Memory B cell (primary cell): ENCODE data around the gene POGZ.
"Not testable (repeated sequence)": the region's sequence is repeated elsewhere in the genome, so short reads cannot be mapped to it uniquely, and the experiment has no call there.

ENCODE experiments used
- ATAC-seq: fragments of 150-1000 bp; cut with Tn5 transposase; 2 replicates; pipeline ENCODE4 v1.10.0; 2021; ENCODE audit warnings: low read depth, mild to moderate bottlenecking, moderate library complexity
- DNase-seq, 2 donors: peaks; one replicate each; pipeline ENCODE4 v3.0.0; 2022; ENCODE audit warnings: low spot score in 2 of 2
- H3K27ac Mint-ChIP-seq: one replicate; pipeline ENCODE4 v1.8.0; 2022; ENCODE audit warnings: mild to moderate bottlenecking, moderate library complexity, mixed read lengths
- H3K27me3 Mint-ChIP-seq: one replicate; pipeline ENCODE4 v1.8.0; 2022; ENCODE audit warnings: mixed read lengths
- H3K36me3 Mint-ChIP-seq: one replicate; pipeline ENCODE4 v1.8.0; 2022; ENCODE audit warnings: mild to moderate bottlenecking, mixed read lengths
- H3K4me1 Mint-ChIP-seq: one replicate; pipeline ENCODE4 v1.8.0; 2022; ENCODE audit warnings: mixed read lengths
- H3K4me3 Mint-ChIP-seq: one replicate; pipeline ENCODE4 v1.8.0; 2022; ENCODE audit warnings: mild to moderate bottlenecking, moderate library complexity, mixed read lengths
- H3K9me3 Mint-ChIP-seq: one replicate; pipeline ENCODE4 v1.8.0; 2022; ENCODE audit warnings: mixed read lengths

The POGZ gene

GRCh38 chr1:151393583-151393982 is 65.7 kb downstream of the POGZ start:
- DNase-seq, result no peak
- no peak overlapping the region for H3K27ac Mint-ChIP-seq
- H3K4me3 Mint-ChIP-seq, result no peak overlapping the region

GRCh38 chr1:151391079-151391563 is 68.2 kb downstream of the POGZ start:
- H3K4me3 Mint-ChIP-seq, result no peak overlapping the region
- no peaks in the 10 kb centered on the region for H3K36me3 Mint-ChIP-seq
- H3K27ac Mint-ChIP-seq, result no peak overlapping the region
- H3K9me3 Mint-ChIP-seq, result no peaks in the 10 kb centered on the region
- no peaks in the 10 kb centered on the region for H3K27me3 Mint-ChIP-seq
- no peaks in the 10 kb centered on the region for H3K4me1 Mint-ChIP-seq
- DNase-seq (no peak), ATAC-seq (no peak)

More at GRCh38 chr1:151393583-151393982, 65.7 kb downstream of the POGZ start:
- no peaks in the 10 kb centered on the region for H3K27me3 Mint-ChIP-seq
- ATAC-seq, result no peak
- H3K4me1 Mint-ChIP-seq, result no peaks in the 10 kb centered on the region
- no peaks in the 10 kb centered on the region for H3K9me3 Mint-ChIP-seq
- H3K36me3 Mint-ChIP-seq, result no peaks in the 10 kb centered on the region

GRCh38 chr1:151390221-151391078 is 68.8 kb downstream of the POGZ start:
- H3K27ac Mint-ChIP-seq, ATAC-seq, H3K4me3 Mint-ChIP-seq: not testable (repeated sequence)

GRCh38 chr1:151386002-151386401 is 73.3 kb downstream of the POGZ start:
- H3K27ac Mint-ChIP-seq, result no peak overlapping the region
- no peaks in the 10 kb centered on the region for H3K27me3 Mint-ChIP-seq
- ATAC-seq (no peak), DNase-seq (no peak)
- H3K4me3 Mint-ChIP-seq, result no peak overlapping the region
- no peaks in the 10 kb centered on the region for H3K9me3 Mint-ChIP-seq
- no peaks in the 10 kb centered on the region for H3K36me3 Mint-ChIP-seq
- no peaks in the 10 kb centered on the region for H3K4me1 Mint-ChIP-seq

More at GRCh38 chr1:151390221-151391078, 68.8 kb downstream of the POGZ start:
- not testable (repeated sequence) for H3K4me1 Mint-ChIP-seq, DNase-seq, H3K9me3 Mint-ChIP-seq, H3K36me3 Mint-ChIP-seq, H3K27me3 Mint-ChIP-seq

GRCh38 chr1:151384584-151384983 is 74.7 kb downstream of the POGZ start:
- Mint-ChIP-seq H3K27ac (no peak overlapping the region), H3K9me3 (no peaks in the 10 kb centered on the region), H3K4me1 (no peaks in the 10 kb centered on the region), H3K27me3 (no peaks in the 10 kb centered on the region), H3K4me3 (no peak overlapping the region), H3K36me3 (no peaks in the 10 kb centered on the region)
- ATAC-seq, result no peak
- DNase-seq, result no peak

- Mint-ChIP-seq H3K27ac (no peak overlapping the region), H3K4me3 (no peak overlapping the region), H3K36me3 (no peaks in the 10 kb centered on the region), H3K27me3 (no peaks in the 10 kb centered on the region), H3K4me1 (no peaks in the 10 kb centered on the region), H3K9me3 (no peaks in the 10 kb centered on the region)
- DNase-seq, result no peak
- no peak for ATAC-seq
These were observed 82.0 kb downstream of the POGZ start for GRCh38 chr1:151377150-151377884.

GRCh38 chr1:151373196-151373595 is 86.1 kb downstream of the POGZ start:
- no peaks in the 10 kb centered on the region for H3K36me3 Mint-ChIP-seq
- no peak for DNase-seq
- no peak for ATAC-seq
- no peak overlapping the region for H3K27ac Mint-ChIP-seq
- H3K9me3 Mint-ChIP-seq, result no peaks in the 10 kb centered on the region
- no peaks in the 10 kb centered on the region for H3K27me3 Mint-ChIP-seq
- no peaks in the 10 kb centered on the region for H3K4me1 Mint-ChIP-seq
- H3K4me3 Mint-ChIP-seq, result no peak overlapping the region

GRCh38 chr1:151372058-151372934 is 87.0 kb downstream of the POGZ start, which contains the start of gene SELENBP1:
Gene SELENBP1 (minus strand): TSS chr1:151372705. CDS start chr1:151372641, 64 bp downstream.
- Mint-ChIP-seq H3K27ac (no peak within 1 kb of the TSS), H3K4me1 (no peaks in the 10 kb centered on the region), H3K4me3 (no peak within 1 kb of the TSS), H3K36me3 (no peaks in the 10 kb centered on the region), H3K9me3 (no peaks in the 10 kb centered on the region), H3K27me3 (no peaks in the 10 kb centered on the region)
- ATAC-seq (no peak), DNase-seq (no peak)

- H3K9me3 Mint-ChIP-seq, result no peaks in the 10 kb centered on the region
- H3K4me3 Mint-ChIP-seq, result no peak overlapping the region
- ATAC-seq, result no peak
- no peak overlapping the region for H3K27ac Mint-ChIP-seq
- no peaks in the 10 kb centered on the region for H3K36me3 Mint-ChIP-seq
- no peaks in the 10 kb centered on the region for H3K27me3 Mint-ChIP-seq
- no peak for DNase-seq
- H3K4me1 Mint-ChIP-seq, result no peaks in the 10 kb centered on the region
These were observed 87.8 kb downstream of the POGZ start for GRCh38 chr1:151371370-151372057.

GRCh38 chr1:151370211-151370911 is 88.9 kb downstream of the POGZ start:
- DNase-seq (no peak), ATAC-seq (no peak)
- H3K36me3 Mint-ChIP-seq, result no peaks in the 10 kb centered on the region
- H3K9me3 Mint-ChIP-seq, result no peaks in the 10 kb centered on the region
- no peaks in the 10 kb centered on the region for H3K4me1 Mint-ChIP-seq
- H3K4me3 Mint-ChIP-seq, result no peak overlapping the region
- H3K27ac Mint-ChIP-seq, result no peak overlapping the region
- H3K27me3 Mint-ChIP-seq, result no peaks in the 10 kb centered on the region

- H3K9me3 Mint-ChIP-seq, result no peaks in the 10 kb centered on the region
- no peaks in the 10 kb centered on the region for H3K36me3 Mint-ChIP-seq
- no peak overlapping the region for H3K27ac Mint-ChIP-seq
- no peak overlapping the region for H3K4me3 Mint-ChIP-seq
- no peak for DNase-seq
- no peaks in the 10 kb centered on the region for H3K27me3 Mint-ChIP-seq
- no peaks in the 10 kb centered on the region for H3K4me1 Mint-ChIP-seq
- ATAC-seq, result no peak
These were observed 89.7 kb downstream of the POGZ start for GRCh38 chr1:151369621-151370048.

- no peaks in the 10 kb centered on the region for H3K9me3 Mint-ChIP-seq
- DNase-seq, result no peak
These were observed 90.0 kb downstream of the POGZ start for GRCh38 chr1:151369302-151369610.

More at GRCh38 chr1:151369302-151369610, 90.0 kb downstream of the POGZ start:
- Mint-ChIP-seq H3K4me3 (no peak overlapping the region), H3K27me3 (no peaks in the 10 kb centered on the region), H3K27ac (no peak overlapping the region), H3K4me1 (no peaks in the 10 kb centered on the region), H3K36me3 (no peaks in the 10 kb centered on the region)
- ATAC-seq, result no peak
